ENCODE results near the gene FMNL2. TPM values are rescaled to one million over a fixed set of nuclear protein-coding genes. Genes with fewer than 3 reads are reported as not detected.

Gene FMNL2
- total RNA-seq, 1 experiment from 2014 or later = 43.1 TPM

- intact Hi-C loops (cut with micrococcal nuclease; ENCODE audit: unreplicated experiment) = no loop called here
- H3K36me3 ChIP-seq (ENCODE audit: insufficient read depth, low read length, poor library complexity, severe bottlenecking) = no peaks in the 10 kb centered on the region
- no peak overlapping the region for H3K27ac ChIP-seq (ENCODE audit: low read depth, low read length, poor library complexity, severe bottlenecking)
- H3K9me3 ChIP-seq (ENCODE audit: low read depth, low read length, poor library complexity, severe bottlenecking) = no peaks in the 10 kb centered on the region
- POLR2A ChIA-PET (ENCODE audit: low non-redundant PET) = no interaction called here
- no peak overlapping the region for H3K4me3 ChIP-seq (ENCODE audit: low read depth, low read length, poor library complexity, severe bottlenecking)
- peaks cover 15% of the 10 kb centered on the region for H3K4me1 ChIP-seq (ENCODE audit: insufficient read depth, low read length, poor library complexity, severe bottlenecking)
- no peaks in the 10 kb centered on the region for H3K27me3 ChIP-seq (replicated peaks; ENCODE audit: insufficient read depth, low read depth, low read length, poor library complexity)
- no peak for TF ChIP-seq EZH2 (IDR thresholded peaks at IDR 0.05; ENCODE audit: borderline replicate concordance, low read depth, low read length, poor library complexity, severe bottlenecking)
- no peak for TF ChIP-seq CTCF (conservative IDR thresholded peaks at IDR 0.05; ENCODE audit: low read depth, low read length)
- no TSS peak for BruUV-seq (replicated peaks)
- no peak for DNase-seq (ENCODE audit: low spot score)
- CTCF ChIA-PET = no interaction called here
Measured at GRCh38 chr2:152384992-152385391, 50.0 kb downstream of the FMNL2 start.

GRCh38 chr2:152385650-152386049 lies 50.7 kb downstream of the FMNL2 start:
- peaks cover 15% of the 10 kb centered on the region for H3K4me1 ChIP-seq (ENCODE audit: insufficient read depth, low read length, poor library complexity, severe bottlenecking)
- BruUV-seq (replicated peaks) = no TSS peak
- no peak for DNase-seq (ENCODE audit: low spot score)
- no peak overlapping the region for H3K4me3 ChIP-seq (ENCODE audit: low read depth, low read length, poor library complexity, severe bottlenecking)
- intact Hi-C loops (cut with micrococcal nuclease; ENCODE audit: unreplicated experiment) = no loop called here
- POLR2A ChIA-PET (ENCODE audit: low non-redundant PET) = no interaction called here
- no peak overlapping the region for H3K27ac ChIP-seq (ENCODE audit: low read depth, low read length, poor library complexity, severe bottlenecking)
- H3K36me3 ChIP-seq (ENCODE audit: insufficient read depth, low read length, poor library complexity, severe bottlenecking) = no peaks in the 10 kb centered on the region
- H3K27me3 ChIP-seq (replicated peaks; ENCODE audit: insufficient read depth, low read depth, low read length, poor library complexity) = no peaks in the 10 kb centered on the region
- CTCF ChIA-PET = no interaction called here
- TF ChIP-seq CTCF (conservative IDR thresholded peaks at IDR 0.05; ENCODE audit: low read depth, low read length) = no peak
- no peak for TF ChIP-seq EZH2 (IDR thresholded peaks at IDR 0.05; ENCODE audit: borderline replicate concordance, low read depth, low read length, poor library complexity, severe bottlenecking)
- H3K9me3 ChIP-seq (ENCODE audit: low read depth, low read length, poor library complexity, severe bottlenecking) = no peaks in the 10 kb centered on the region

- Histone ChIP-seq H3K9me3 (ENCODE audit: low read depth, low read length, poor library complexity, severe bottlenecking) (no peaks in the 10 kb centered on the region), H3K27ac (ENCODE audit: low read depth, low read length, poor library complexity, severe bottlenecking) (no peak overlapping the region), H3K27me3 (replicated peaks; ENCODE audit: insufficient read depth, low read depth, low read length, poor library complexity) (no peaks in the 10 kb centered on the region), H3K36me3 (ENCODE audit: insufficient read depth, low read length, poor library complexity, severe bottlenecking) (no peaks in the 10 kb centered on the region), H3K4me3 (ENCODE audit: low read depth, low read length, poor library complexity, severe bottlenecking) (no peak overlapping the region), H3K4me1 (ENCODE audit: insufficient read depth, low read length, poor library complexity, severe bottlenecking) (peaks cover 15% of the 10 kb centered on the region)
- POLR2A ChIA-PET (ENCODE audit: low non-redundant PET) = no interaction called here
- CTCF ChIA-PET = no interaction called here
- BruUV-seq (replicated peaks) = no TSS peak
- TF ChIP-seq EZH2 (IDR thresholded peaks at IDR 0.05; ENCODE audit: borderline replicate concordance, low read depth, low read length, poor library complexity, severe bottlenecking) = no peak
- TF ChIP-seq CTCF (conservative IDR thresholded peaks at IDR 0.05; ENCODE audit: low read depth, low read length) = no peak
- no peak for DNase-seq (ENCODE audit: low spot score)
- intact Hi-C loops (cut with micrococcal nuclease; ENCODE audit: unreplicated experiment) = no loop called here
Measured at GRCh38 chr2:152386266-152386665, 51.3 kb downstream of the FMNL2 start.

Measured in A673 (cell line).